ENCODE results near the gene GLRX2.
"Not testable (repeated sequence)": the region's sequence is repeated elsewhere in the genome, so short reads cannot be mapped to it uniquely, and the experiment has no call there.

GLRX2 gene

DNA sequence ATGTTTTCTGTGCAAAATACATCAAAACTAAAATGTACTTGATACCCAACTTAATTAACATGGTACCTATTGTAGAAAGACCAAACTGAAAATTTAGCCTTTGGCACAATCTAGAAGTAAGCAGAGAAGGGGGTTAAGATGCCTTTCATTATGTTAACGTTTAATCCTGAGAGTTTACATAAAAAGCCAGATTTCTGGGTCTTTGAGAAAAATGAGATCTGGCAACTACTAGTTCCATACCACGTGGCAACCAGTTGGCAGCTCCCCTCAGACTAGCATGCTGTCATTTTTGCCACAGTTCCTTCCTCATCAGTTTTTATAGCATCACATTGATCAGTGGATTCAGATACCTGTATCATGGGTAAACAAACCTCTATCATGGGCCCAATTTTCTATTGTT is 44.3 kb downstream of the GLRX2 start:
- no peak for DNase-seq

DNA sequence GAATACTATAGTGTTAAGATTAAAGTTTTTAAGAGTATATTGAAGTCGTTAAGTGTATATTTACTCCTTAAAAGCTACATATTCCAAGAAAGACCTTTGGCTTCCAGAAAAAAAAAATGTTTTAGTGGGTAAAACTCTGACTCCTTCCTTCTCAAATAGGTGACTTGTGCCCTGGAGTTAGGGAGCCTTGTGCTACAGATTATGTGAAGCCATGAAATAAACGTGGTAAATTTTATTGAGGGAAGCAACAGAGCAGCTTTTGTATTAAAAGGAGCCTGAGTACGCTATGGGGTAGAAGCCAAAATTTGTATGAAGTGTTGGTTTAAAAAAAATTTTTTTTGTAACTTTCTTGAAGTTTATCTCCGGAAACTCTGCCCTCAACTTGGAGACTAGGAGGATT is 44.8 kb downstream of the GLRX2 start:
- no peak for DNase-seq

DNA sequence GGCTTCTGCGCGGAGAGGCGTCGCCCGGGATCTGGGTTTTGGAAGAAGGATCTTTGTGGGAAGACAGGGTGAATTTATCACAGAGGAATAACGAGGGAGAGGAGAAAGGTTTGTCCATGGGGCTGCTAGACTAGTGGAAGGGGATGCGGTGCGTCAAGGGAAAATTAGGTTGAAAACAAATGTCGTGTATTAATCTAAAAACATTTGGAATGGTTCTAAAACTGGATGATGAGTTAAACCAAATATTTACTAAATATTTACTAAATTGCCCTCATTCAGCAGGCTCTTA is 45.2 kb downstream of the GLRX2 start:
- DNase-seq, result no peak

DNA sequence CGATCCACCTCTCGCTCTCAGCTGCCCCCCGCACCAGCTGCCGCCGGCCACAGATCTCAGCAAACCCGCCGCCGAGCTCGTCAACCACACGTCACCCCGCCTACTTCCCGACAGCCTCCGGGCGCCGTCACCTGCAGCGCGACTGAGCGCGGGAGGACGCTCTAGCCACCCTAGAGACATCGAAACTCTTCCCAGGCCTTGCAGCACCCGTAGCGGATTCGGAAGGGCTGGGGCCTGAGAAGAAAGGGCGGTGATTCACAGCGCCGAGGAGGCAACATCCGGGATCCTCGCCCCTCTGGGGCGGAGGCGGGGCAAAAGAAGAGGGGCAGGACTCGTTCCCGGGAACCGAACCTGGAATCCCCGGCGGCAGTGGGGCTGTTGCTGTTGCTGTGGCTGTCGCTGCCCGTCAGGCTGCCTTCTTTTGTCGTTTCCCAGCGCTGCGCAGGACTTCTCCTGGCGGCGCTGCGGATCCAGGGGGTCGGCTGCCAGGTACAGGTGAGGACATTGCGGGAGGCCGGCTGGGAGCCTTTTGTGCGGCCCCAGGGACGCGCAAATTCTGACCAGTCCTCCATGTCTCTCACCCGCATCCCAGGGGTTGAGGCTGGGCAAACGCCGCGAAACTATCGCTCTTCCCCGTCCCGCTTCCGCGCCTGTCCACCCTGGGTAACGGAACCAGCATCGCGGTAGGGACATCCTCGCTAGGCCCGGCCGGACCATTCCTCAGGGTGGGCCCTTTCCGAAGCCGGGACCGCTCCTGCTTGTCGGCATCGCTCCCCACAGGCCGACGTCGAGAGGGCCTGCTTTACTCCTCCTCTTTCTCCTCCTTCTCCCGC is 45.7 kb downstream of the GLRX2 start, which contains the start of the genes RO60 and UCHL5:
Gene RO60, plus strand, starts transcription at position 331 of the 833 bp plus-strand sequence. CDS start 9,443 bp downstream, outside the sequence.
Gene UCHL5, minus strand, starts transcription at position 79 of the 833 bp plus-strand sequence. CDS start 100 bp downstream, outside the sequence.
- peak; percentile 91 for DNase-seq

DNA sequence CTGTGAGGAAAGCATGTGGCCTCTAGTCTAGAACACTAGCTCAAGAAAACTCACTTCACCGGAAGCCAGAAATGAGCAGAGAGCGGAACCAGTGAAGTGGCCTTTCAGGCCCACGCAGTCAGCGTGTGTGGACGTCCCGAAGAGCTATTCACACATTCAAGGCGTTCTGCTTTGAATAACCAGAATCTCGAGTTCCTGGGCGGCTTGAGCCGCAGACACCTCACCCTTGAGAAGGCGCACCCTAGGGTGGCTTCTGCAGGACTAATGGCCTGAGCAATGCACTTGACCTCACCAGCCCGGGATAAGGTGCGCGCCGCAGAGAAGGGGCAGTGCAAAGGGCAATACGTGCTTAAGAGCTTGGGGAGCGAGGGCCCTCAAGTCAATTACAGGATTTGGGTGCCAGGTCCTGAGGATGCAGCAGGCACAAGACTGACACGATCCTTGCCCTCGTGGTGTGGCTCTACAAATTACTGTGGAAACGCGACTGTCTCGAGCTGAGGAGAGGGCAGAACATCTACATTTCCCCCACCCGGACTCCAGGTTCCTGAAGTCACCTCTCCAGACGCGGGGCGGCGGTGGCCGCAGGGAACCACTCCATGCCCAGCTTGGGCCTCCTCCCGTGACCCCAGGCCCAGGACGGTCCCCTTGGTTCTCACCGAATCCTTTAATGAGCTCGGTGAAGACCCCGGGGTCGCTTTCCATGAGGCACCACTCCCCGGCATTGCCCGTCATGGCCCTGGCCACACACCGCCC is 46.5 kb downstream of the GLRX2 start:
- DNase-seq, result peak; percentile 29

DNA sequence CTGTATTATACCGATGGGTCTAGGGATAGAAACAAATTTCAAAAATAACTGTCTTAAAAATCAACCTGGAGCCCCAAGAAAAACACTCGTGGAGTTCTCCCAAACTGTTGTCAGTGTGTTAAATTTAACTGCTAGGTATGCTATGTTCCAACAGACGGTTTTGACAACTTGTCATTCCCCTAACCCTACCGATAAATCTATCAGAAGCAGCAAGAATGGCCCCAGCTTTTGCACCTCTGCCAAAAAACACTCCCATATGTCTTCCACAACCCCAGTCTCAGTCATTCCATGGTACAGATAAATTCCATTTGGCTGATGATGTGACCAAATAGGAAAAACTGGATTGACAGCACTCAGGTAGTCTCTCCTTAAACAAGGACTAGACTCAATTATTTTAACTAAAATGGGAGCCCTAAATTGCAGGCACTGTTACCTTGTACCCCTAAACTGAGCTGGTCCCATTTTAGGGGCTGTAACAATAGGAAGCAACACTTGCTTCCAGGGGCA is 51.0 kb downstream of the GLRX2 start:
- DNase-seq, result no peak

DNA sequence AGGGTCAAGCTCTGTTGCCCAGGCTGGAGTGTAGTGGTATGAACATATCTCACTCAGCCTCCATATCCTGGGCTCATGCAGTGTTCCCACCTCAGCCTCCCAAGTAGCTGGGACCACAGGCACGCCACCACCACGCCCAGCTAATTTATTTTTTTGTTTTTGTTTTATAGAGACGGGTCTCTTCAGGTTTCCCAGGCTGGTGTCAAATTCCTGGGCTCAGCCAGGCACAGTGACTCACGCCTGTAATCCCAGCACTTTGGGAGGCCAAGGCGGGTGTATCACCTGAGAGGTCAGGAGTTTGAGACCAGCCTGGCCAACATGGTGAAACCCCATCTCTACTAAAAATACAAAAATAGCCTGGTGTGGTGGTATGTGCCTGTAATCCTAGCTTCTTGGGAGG is 56.3 kb downstream of the GLRX2 start:
- not testable (repeated sequence) for DNase-seq

Measured in activated CD4-positive, alpha-beta T cell treated with anti-CD3 and anti-CD28 coated beads for 1 hour (primary cell).